GM23338 (cell line): ENCODE data around the gene ELOVL4. TPM values are rescaled to one million over a fixed set of nuclear protein-coding genes. Genes with fewer than 3 reads are reported as not detected.

Experiments used
- ATAC-seq: fragments of 200-7000 bp; cut with Tn5 transposase; 3 replicates; pipeline ENCODE4 v1.9.1; 2020
- DNase-seq: peaks from one replicate; pipeline ENCODE4 v3.0.0-alpha.2; 2015; ENCODE audit warnings: low spot score
- H2AFZ ChIP-seq: fragments of 200-600 bp; sonication (generic); 2 replicates; pipeline ENCODE4 v1.8.0; 2016; ENCODE audit warnings: antibody characterized with exemption, mild to moderate bottlenecking, moderate library complexity
- H3F3A ChIP-seq: fragments of 200-600 bp; sonication (generic); replicated peaks from 2 replicates; pipeline ENCODE4 v1.8.0; 2017; ENCODE audit warnings: antibody characterized with exemption, mixed run types, low read depth
- H3K27ac ChIP-seq: fragments of 200-600 bp; sonication (generic); 2 replicates; pipeline ENCODE4 v1.6.1; 2016; ENCODE audit warnings: low read depth
- H3K27me3 ChIP-seq: fragments of 200-600 bp; sonication (generic); 2 replicates; pipeline ENCODE4 v1.8.0; 2016; ENCODE audit warnings: mild to moderate bottlenecking, mixed run types, moderate library complexity; ENCODE audit not compliant: insufficient read depth
- H3K36me3 ChIP-seq: fragments of 200-600 bp; sonication (generic); 2 replicates; pipeline ENCODE4 v1.8.0; 2016; ENCODE audit warnings: mild to moderate bottlenecking; ENCODE audit not compliant: insufficient read depth
- H3K4me1 ChIP-seq: fragments of 200-600 bp; sonication (generic); 2 replicates; pipeline ENCODE4 v1.8.0; 2016; ENCODE audit warnings: mild to moderate bottlenecking, moderate library complexity; ENCODE audit not compliant: insufficient read depth
- H3K4me2 ChIP-seq: fragments of 200-600 bp; sonication (generic); 2 replicates; pipeline ENCODE4 v1.7.1; 2017; ENCODE audit warnings: mixed run types
- H3K4me3 ChIP-seq: fragments of 200-600 bp; sonication (generic); 2 replicates; pipeline ENCODE4 v1.6.1; 2016; ENCODE audit warnings: mixed run types
- H3K79me2 ChIP-seq: fragments of 200-600 bp; sonication (generic); replicated peaks from 2 replicates; pipeline ENCODE4 v1.8.0; 2017; ENCODE audit warnings: mild to moderate bottlenecking; ENCODE audit not compliant: insufficient read depth
- H3K9me2 ChIP-seq: fragments of 200-600 bp; sonication (generic); 2 replicates; pipeline ENCODE4 v1.8.0; 2017; ENCODE audit not compliant: insufficient read depth
- H4K20me1 ChIP-seq: fragments of 200-600 bp; sonication (generic); replicated peaks from 2 replicates; pipeline ENCODE4 v1.8.0; 2017; ENCODE audit warnings: mild to moderate bottlenecking; ENCODE audit not compliant: insufficient read depth
- H3K27ac Mint-ChIP-seq: 2 replicates; pipeline ENCODE4 v1.8.0; 2020; ENCODE audit warnings: inconsistent platforms, mild to moderate bottlenecking, moderate library complexity, mixed read lengths
- H3K27me3 Mint-ChIP-seq: 3 replicates; pipeline ENCODE4 v1.8.0; 2022; ENCODE audit warnings: low read depth, mild to moderate bottlenecking, moderate library complexity, mixed read lengths, inconsistent platforms; ENCODE audit not compliant: insufficient read depth, poor library complexity
- H3K36me3 Mint-ChIP-seq: 3 replicates; pipeline ENCODE4 v1.8.0; 2021; ENCODE audit warnings: low read depth, mild to moderate bottlenecking, inconsistent platforms, moderate library complexity, mixed read lengths
- H3K4me1 Mint-ChIP-seq: 3 replicates; pipeline ENCODE4 v1.8.0; 2020; ENCODE audit warnings: mild to moderate bottlenecking, inconsistent platforms, mixed read lengths
- H3K4me3 Mint-ChIP-seq: 3 replicates; pipeline ENCODE4 v1.8.0; 2021; ENCODE audit warnings: moderate library complexity, mild to moderate bottlenecking, inconsistent platforms, mixed read lengths
- H3K9me3 Mint-ChIP-seq: 3 replicates; pipeline ENCODE4 v1.8.0; 2020; ENCODE audit warnings: moderate library complexity, mild to moderate bottlenecking, inconsistent platforms, mixed read lengths
- CREB1 ChIP-seq: fragments of 250-450 bp; sonication (Bioruptor Pico); IDR thresholded peaks from 2 replicates; pipeline ENCODE4 v1.5.0; 2020; ENCODE audit warnings: low read depth, mild to moderate bottlenecking, moderate library complexity
- EZH2 ChIP-seq: fragments of 200-600 bp; sonication (generic); IDR thresholded peaks from one replicate; pipeline ENCODE4 v1.8.0; 2017; ENCODE audit warnings: antibody characterized with exemption, mild to moderate bottlenecking, low read depth; ENCODE audit not compliant: unreplicated experiment
- STAT1 ChIP-seq: IDR thresholded peaks from one replicate; pipeline ENCODE4 v1.6.1; 2016; ENCODE audit warnings: antibody characterized with exemption; ENCODE audit not compliant: unreplicated experiment
- ZNF114 ChIP-seq: fragments of 250-450 bp; sonication (Bioruptor Pico); IDR thresholded peaks from 2 replicates; pipeline ENCODE4 v1.5.0; 2020; ENCODE audit warnings: mild to moderate bottlenecking, moderate library complexity
- ZNF331 ChIP-seq: fragments of 250-450 bp; sonication (Bioruptor Pico); IDR thresholded peaks from 2 replicates; pipeline ENCODE4 v1.5.0; 2020; ENCODE audit warnings: low read depth, mild to moderate bottlenecking, moderate library complexity
- polyA plus RNA-seq: library from polyadenylated mRNA; unstranded; fragments of >200 nt; fragmentation: Nextera tagmentation; extraction: Ambion mirVana; gene quantifications from 2 replicates; pipeline ENCODE4 v1.2.1, GENCODE V29; 2016
- total RNA-seq: library from RNA; depleted of rRNA; stranded (reverse); fragments of >200 nt; shearing (Covaris generic); gene quantifications from 2 replicates; pipeline ENCODE4 v1.2.3, GENCODE V29; 2014
- TF ChIP-seq, protein P1 (sequence below): fragments of 250-450 bp; sonication (Bioruptor Pico); IDR thresholded peaks from 2 replicates; pipeline ENCODE4 v1.5.0; 2020; ENCODE audit warnings: mild to moderate bottlenecking, moderate library complexity
- TF ChIP-seq, protein P2 (sequence below), 2 experiments: fragments of 200-600 bp in 1 of 2; sonication (generic) in 1 of 2; conservative IDR thresholded peaks; 2 replicates each; pipeline versions ENCODE4 v1.5.1 to v1.6.1; 2016 to 2017; ENCODE audit warnings: antibody characterized with exemption in 2 of 2, low read depth in 2 of 2, mild to moderate bottlenecking in 2 of 2, moderate library complexity in 1 of 2

The ELOVL4 gene
- total and polyA plus RNA-seq, 2 experiments from 2014 or later: 13.3 to 16.8 TPM

DNA sequence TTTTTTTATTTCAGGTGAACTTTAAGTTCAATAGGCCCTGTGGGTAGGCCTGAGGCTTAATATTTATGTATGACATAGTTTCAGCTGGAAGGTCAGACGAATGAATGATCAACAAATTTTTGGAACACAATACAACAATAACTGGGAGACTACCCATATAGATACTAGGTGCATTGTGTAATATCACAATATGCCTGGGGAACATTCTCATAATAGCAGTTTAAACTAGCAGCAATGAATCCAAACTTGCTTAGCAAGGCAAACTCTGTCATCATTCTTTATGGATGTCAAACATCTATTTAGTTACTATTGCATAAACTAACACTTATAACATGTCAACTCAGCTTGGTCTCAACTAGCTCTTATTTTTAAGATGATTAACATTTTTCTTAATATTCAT, 49.3 kb downstream of the ELOVL4 start (continued):
- TF ChIP-seq, protein P1, sequence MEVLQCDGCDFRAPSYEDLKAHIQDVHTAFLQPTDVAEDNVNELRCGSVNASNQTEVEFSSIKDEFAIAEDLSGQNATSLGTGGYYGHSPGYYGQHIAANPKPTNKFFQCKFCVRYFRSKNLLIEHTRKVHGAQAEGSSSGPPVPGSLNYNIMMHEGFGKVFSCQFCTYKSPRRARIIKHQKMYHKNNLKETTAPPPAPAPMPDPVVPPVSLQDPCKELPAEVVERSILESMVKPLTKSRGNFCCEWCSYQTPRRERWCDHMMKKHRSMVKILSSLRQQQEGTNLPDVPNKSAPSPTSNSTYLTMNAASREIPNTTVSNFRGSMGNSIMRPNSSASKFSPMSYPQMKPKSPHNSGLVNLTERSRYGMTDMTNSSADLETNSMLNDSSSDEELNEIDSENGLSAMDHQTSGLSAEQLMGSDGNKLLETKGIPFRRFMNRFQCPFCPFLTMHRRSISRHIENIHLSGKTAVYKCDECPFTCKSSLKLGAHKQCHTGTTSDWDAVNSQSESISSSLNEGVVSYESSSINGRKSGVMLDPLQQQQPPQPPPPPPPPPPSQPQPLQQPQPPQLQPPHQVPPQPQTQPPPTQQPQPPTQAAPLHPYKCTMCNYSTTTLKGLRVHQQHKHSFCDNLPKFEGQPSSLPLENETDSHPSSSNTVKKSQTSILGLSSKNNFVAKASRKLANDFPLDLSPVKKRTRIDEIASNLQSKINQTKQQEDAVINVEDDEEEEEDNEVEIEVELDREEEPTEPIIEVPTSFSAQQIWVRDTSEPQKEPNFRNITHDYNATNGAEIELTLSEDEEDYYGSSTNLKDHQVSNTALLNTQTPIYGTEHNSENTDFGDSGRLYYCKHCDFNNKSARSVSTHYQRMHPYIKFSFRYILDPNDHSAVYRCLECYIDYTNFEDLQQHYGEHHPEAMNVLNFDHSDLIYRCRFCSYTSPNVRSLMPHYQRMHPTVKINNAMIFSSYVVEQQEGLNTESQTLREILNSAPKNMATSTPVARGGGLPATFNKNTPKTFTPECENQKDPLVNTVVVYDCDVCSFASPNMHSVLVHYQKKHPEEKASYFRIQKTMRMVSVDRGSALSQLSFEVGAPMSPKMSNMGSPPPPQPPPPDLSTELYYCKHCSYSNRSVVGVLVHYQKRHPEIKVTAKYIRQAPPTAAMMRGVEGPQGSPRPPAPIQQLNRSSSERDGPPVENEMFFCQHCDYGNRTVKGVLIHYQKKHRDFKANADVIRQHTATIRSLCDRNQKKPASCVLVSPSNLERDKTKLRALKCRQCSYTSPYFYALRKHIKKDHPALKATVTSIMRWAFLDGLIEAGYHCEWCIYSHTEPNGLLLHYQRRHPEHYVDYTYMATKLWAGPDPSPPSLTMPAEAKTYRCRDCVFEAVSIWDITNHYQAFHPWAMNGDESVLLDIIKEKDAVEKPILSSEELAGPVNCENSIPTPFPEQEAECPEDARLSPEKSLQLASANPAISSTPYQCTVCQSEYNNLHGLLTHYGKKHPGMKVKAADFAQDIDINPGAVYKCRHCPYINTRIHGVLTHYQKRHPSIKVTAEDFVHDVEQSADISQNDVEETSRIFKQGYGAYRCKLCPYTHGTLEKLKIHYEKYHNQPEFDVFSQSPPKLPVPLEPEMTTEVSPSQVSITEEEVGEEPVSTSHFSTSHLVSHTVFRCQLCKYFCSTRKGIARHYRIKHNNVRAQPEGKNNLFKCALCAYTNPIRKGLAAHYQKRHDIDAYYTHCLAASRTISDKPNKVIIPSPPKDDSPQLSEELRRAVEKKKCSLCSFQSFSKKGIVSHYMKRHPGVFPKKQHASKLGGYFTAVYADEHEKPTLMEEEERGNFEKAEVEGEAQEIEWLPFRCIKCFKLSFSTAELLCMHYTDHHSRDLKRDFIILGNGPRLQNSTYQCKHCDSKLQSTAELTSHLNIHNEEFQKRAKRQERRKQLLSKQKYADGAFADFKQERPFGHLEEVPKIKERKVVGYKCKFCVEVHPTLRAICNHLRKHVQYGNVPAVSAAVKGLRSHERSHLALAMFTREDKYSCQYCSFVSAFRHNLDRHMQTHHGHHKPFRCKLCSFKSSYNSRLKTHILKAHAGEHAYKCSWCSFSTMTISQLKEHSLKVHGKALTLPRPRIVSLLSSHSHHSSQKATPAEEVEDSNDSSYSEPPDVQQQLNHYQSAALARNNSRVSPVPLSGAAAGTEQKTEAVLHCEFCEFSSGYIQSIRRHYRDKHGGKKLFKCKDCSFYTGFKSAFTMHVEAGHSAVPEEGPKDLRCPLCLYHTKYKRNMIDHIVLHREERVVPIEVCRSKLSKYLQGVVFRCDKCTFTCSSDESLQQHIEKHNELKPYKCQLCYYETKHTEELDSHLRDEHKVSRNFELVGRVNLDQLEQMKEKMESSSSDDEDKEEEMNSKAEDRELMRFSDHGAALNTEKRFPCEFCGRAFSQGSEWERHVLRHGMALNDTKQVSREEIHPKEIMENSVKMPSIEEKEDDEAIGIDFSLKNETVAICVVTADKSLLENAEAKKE: no peak
- TF ChIP-seq, protein P2, sequence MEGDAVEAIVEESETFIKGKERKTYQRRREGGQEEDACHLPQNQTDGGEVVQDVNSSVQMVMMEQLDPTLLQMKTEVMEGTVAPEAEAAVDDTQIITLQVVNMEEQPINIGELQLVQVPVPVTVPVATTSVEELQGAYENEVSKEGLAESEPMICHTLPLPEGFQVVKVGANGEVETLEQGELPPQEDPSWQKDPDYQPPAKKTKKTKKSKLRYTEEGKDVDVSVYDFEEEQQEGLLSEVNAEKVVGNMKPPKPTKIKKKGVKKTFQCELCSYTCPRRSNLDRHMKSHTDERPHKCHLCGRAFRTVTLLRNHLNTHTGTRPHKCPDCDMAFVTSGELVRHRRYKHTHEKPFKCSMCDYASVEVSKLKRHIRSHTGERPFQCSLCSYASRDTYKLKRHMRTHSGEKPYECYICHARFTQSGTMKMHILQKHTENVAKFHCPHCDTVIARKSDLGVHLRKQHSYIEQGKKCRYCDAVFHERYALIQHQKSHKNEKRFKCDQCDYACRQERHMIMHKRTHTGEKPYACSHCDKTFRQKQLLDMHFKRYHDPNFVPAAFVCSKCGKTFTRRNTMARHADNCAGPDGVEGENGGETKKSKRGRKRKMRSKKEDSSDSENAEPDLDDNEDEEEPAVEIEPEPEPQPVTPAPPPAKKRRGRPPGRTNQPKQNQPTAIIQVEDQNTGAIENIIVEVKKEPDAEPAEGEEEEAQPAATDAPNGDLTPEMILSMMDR (conservative IDR thresholded peaks at IDR 0.05; ENCODE audit: low read depth in 2 of 2): no peak
- no peak for TF ChIP-seq ZNF331 (CRISPR knock-in tag)
- no peak for TF ChIP-seq STAT1
- no peak for TF ChIP-seq CREB1 (CRISPR knock-in tag)

DNA sequence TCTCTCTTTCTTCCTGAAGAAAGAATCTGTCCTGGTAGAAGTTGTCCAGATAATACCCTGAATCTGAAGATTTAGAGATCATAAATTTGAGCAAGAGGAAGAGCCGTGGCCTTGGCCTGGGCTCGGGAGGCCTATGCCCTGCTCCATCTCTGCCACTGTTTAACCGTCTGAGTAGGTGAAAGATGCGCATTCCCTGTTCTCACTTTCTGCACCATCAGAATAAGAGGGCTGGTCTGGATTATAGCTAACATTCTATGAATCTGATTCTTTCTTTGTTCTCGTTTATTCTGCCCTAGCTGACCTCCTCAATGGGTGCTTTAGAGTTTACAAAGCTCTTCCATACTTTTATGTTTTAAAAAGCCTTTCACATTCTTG, 51.3 kb downstream of the ELOVL4 start:
- Histone ChIP-seq H3K27me3 (no peaks in the 10 kb centered on the region), H3K4me2 (no peak overlapping the region), H3K4me3 (no peak overlapping the region), H3K36me3 (no peaks in the 10 kb centered on the region), H4K20me1 (no peaks in the 10 kb centered on the region), H3F3A (no peaks in the 10 kb centered on the region), H3K27ac (no peak overlapping the region), H3K4me1 (no peaks in the 10 kb centered on the region), H3K9me2 (no peaks in the 10 kb centered on the region), H3K79me2 (no peaks in the 10 kb centered on the region), H2AFZ (no peak overlapping the region; the same call in 1 of the 2 replicates)
- DNase-seq (no peak), ATAC-seq (no peak)
- no peaks in the 10 kb centered on the region for H3K36me3 Mint-ChIP-seq
- no peak overlapping the region for H3K4me3 Mint-ChIP-seq
- H3K27ac Mint-ChIP-seq: no peak overlapping the region
- H3K27me3 Mint-ChIP-seq: no peaks in the 10 kb centered on the region
- H3K4me1 Mint-ChIP-seq: no peaks in the 10 kb centered on the region
- peaks cover 15% of the 10 kb centered on the region; the same call in 2 of the 3 replicates for H3K9me3 Mint-ChIP-seq
- no peak for TF ChIP-seq ZNF114 (CRISPR knock-in tag)
- TF ChIP-seq CREB1 (CRISPR knock-in tag): no peak
- TF ChIP-seq, protein P1: no peak
- no peak for TF ChIP-seq ZNF331 (CRISPR knock-in tag)
- TF ChIP-seq EZH2: no peak
